GM18868 (cell line): Measurements from ENCODE around the gene HAPSTR1.

Source experiments
- ATAC-seq: cut with Tn5 transposase; IDR thresholded peaks from one replicate; pipeline ENCODE4 v1.9.1; 2021; ENCODE audit warnings: mild to moderate bottlenecking, moderate library complexity; ENCODE audit not compliant: unreplicated experiment

The HAPSTR1 gene

DNA sequence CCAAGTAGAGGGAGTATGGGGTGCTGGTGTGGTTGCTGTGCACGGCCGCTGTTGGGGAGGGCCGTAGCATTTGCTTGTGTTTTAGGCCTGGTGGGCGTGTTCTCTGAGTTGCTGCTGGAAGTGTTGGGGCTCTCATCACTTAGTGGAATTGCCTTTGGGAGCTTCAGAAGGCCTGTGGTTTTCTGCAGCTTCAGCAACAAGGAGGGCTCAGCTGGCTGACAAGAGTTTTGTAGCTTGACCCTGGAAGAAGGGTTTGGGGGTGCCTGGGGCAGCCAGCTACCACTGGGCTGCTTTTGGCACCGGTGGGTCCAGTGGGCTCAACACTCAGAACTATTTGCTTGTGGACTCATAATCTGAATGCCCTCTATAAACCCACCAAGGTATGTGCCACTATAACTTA is 30.9 kb downstream of the HAPSTR1 start:
- no peak for ATAC-seq

DNA sequence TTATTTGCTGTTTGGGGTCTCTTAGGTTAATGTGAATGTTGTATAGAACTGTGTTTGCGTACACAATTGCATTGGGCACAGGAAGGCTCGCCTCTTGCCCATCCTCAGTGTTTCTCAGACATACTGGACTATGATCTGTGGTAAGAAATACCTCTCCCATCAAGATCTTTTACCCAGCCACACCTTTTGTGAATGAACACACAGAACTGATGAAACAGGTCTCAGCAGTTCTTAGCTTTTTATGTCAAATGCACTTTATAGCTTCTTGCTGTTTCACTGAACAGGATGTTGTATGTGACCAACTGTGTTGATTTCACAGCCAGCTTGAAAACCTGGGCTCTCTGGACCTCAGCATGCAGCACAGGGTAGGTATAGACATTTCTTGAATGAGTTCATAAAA is 31.5 kb downstream of the HAPSTR1 start:
- ATAC-seq: no peak

DNA sequence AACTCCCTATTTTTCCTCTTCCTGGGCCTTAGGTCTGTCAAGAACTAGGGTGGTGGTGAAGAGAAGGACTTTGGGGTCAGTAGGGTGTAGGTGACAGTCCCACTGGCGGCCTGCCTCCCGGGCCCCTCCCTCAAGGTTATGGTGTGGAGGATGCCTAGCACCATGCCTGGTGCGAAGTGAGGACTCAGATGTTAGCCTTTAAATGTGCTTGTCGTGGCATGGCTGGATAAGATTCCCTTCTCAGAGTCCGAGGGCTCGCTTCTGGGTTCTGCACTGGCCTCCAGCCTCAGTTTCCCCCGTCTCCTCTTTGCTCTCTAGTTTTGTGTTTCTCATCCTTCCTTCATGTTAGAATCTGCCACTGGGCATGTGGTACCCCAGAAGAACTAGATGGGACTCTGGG is 32.0 kb downstream of the HAPSTR1 start:
- no peak for ATAC-seq

DNA sequence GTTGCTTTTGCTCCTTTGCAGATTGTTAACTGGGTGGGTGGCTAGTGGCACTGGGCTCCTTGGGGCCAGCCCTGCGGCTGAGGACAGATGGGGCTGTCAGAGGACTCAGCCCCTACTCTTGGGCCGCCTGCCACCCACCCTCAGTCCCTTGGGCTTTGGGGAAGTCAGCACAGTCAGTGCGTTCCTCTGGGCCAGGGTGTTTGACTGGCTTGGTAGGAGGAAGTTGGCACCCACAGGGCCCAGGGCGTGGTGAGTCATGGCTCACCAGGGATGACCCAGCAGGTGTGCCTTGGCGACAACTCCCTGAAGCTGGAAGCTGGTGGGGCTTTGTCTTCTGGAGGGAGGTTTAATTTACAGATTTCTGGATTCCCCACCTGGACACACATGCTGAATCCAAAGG is 32.4 kb downstream of the HAPSTR1 start:
- peak; percentile 58 for ATAC-seq

DNA sequence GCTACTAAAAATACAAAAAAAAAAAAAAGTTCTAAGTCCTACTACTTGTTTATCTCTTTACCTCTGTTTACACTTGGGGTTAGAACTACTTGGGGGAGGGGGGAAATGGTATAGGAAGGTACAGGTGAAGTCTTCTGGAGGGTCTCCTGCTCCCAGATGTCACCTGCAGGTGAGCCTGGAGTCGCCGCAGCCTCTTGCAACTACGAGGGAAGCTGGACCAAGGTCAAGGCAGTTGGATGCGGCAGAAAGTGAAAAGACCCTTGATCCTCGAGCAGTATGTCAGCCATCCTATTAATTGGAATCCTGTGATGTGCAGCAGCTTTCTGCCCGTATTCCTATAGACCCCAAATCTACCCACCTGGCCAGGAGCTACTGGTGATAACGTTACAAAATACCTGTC is 33.0 kb downstream of the HAPSTR1 start:
- no peak for ATAC-seq

DNA sequence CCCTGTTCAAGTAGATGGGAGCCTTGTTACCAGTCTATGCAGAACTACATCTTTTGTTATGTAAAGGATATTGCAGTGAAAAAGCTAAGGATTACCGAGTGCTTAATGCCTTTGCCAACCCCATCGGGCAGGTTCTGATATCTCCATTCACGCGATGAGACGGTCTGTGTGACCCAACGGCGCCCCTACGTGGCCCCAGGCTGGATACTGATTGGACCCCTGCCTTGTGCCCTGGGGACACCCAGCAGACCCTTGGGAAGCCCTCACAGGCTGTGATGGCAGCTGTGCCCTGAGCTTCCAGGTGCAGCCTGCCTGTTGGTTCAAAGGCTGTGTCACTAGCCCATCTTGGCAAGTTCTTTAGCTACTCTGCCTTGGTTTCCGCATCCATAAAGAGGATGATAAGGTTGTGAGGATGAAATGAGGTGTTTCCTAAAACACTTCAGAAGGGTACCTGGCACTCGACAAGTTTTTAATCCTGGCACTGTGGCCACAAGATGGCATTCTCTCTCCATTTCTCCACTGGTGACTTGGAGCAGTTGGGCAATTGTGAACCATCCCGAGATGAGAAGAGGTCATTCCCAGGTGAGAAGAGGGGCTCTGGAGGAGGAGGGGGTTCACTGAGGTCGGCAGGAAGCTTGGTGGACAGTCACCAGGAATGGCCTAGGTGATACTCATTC is 33.6 kb downstream of the HAPSTR1 start:
- no peak for ATAC-seq

DNA sequence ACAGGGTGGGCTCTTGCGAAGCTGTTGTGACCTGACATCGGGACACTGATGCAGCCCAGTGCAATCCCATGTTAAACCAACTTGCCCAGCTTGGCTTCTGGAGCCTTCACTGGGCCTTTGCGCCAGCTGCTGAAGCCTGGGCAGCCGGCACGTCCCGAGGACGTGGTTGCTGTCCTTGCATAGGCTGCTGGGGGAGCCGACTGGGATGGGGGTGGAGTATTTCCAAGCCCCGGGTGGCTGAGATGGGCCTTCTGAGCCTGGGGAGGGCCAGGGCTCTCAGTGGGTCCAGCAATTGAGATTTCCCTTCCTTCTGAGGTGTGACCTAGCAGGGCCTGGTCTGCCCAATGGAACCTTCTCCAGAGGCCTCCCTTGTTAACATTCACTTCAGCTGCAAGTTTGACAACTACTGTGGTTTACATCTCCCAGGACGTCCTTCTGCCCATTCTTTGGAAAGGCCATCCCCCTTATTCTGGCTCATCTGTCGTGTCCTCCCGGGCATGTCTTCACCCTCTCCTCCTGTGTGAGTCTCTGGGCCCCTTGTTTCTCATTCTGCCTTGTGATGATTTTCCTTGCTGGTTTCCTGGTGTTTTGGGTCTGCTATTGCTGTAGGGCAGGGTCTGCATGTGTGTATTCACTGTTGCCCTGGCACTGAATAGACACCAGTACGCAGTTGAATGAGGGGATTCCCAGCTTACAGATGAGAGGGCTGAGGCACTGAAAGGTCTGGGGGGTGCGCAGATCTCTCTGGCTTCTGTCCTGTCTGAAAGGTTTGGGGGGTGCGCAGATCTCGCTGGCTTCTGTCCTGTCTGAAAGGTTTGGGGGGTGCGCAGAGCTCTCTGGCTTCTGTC is 34.4 kb downstream of the HAPSTR1 start:
- ATAC-seq: no peak

DNA sequence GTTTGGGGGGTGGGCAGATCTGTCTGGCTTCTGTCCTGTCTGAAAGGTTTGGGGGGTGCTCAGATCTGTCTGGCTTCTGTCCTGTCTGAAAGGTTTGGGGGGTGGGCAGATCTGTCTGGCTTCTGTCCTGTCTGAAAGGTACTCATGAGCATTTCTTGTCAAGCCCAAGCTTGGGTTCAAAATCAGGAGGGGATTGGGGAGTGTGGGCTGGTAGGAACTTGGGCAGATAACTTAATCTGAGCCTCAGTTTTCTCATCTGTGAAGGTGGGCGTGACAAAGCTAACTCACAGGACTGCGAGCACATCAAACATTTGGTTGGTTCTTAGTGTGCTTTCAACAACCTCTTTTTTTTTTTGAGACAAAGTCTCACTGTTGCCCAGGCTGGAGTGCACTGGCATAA is 35.2 kb downstream of the HAPSTR1 start:
- no peak for ATAC-seq

DNA sequence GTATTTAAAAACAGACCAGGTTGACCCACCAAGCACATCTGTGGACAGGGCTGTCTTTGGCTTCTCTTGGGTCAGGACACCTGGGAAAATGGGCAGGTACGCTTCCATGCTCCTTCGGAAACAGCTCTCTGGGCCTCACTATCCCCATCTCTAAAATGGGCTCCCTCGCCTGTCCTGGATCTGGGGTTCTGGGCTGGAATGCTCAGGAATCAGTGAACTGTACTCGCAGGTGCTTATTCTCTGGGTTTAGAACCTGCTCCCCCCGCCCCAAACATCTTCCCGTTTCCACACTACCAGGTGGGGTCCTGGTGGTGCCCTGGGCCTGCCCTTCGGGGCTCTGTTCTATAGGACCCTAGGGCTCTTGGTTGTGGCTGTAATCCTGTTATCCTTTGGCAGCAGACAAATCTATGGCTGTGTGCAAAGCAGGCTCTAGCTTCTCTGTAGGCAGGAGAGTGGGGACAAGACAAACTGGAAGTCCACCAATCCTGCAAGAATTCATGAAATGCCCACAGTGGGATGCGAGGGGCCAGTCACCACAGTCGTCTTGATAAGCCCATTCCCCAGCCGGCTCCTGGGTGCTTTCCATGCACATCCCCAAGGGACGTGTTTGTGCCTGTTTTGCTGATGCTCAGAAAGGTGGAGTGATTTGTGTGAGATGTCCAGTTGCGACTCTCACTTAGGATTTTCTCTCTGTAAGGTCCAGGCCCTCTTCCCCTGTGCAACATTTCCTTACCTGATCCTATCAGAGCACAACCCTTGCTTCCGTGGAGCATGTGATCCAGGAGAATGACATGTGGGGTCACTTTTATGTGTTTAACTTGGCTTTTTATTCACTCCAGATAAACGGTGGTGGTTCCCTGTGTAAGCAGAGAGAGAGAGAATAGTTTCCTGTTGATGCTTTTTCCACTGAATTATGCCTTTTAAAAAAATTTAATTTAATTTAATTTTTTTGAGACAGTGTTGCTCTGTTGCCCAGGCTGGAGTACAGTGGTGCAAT is 37.2 kb downstream of the HAPSTR1 start:
- ATAC-seq: no peak

DNA sequence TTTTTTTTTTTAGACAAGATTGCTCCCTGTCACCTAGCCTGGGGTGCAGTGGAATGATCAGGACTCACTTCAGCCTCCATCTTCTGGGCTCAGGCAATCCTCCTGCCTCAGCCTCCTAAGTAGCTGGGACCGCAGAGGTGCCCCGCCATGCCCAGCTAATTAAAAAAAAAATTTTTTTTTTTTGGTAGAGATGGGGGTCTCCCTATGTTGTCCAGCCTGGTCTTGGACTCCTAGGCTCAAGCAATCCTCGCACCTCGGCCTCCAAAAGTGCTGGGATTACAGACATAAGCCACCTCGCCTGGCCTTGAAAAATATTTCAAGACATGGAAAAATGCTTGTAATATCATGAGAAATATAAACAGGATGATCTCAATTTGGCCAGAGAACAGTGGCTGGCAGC is 42.9 kb downstream of the HAPSTR1 start:
- no peak for ATAC-seq

DNA sequence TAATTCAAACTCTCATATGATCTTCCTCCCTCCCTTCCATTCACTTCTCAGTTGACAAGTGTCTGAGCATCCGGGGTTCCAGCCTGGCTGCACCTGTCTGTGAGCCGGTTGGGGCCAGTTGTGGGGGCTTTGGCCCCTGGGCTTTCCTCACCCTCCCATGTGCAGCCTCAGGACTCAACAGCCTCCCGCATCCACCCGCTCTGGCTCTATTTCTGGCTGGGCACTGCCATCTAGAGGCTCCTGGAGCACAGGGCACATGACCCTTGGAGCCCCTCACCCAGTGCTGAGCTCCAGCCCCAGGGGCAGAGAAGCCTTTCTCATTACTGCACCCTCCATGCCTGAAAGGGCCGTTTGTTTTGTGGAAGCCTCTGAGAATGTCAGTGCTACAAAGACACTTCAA is 43.3 kb downstream of the HAPSTR1 start:
- peak; percentile 71 for ATAC-seq

DNA sequence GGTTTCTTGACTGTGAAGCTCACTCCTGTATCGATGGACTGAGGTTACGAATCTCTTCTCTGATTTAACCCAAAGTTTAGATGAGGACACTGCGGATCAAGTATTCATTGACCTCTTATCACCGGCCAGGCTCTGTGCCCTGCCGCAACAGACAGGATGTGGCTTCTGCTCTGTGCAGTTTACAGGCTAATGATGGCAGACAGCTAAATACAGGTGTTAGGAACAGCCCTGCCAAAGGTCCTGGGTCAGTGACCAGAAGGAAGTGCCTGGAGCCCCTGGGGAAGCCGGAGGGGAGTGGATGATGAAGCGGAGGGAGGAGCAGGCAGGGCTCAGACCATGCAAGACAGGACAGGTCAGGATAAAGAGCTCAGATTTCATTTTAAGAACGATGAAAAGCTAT is 44.4 kb downstream of the HAPSTR1 start:
- peak; percentile 39 for ATAC-seq

DNA sequence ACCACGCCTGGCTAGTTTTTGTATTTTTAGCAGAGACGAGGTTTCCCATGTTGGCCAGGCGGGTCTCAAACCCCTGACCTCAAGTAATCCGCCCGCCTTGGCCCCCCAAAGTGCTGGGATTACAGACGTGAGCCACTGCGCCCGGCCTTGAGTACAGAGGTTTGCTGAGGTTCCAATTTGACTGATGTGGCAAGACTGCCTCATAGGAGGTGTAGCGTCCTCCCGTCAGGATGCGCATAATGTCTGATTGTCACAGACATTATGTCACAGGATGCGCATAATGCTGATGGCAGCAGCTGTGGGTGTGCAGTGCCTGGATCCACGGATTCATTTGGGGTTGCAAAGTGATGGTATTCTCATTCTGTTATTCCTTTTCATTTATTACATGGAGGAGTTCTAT is 45.2 kb downstream of the HAPSTR1 start:
- ATAC-seq: no peak

DNA sequence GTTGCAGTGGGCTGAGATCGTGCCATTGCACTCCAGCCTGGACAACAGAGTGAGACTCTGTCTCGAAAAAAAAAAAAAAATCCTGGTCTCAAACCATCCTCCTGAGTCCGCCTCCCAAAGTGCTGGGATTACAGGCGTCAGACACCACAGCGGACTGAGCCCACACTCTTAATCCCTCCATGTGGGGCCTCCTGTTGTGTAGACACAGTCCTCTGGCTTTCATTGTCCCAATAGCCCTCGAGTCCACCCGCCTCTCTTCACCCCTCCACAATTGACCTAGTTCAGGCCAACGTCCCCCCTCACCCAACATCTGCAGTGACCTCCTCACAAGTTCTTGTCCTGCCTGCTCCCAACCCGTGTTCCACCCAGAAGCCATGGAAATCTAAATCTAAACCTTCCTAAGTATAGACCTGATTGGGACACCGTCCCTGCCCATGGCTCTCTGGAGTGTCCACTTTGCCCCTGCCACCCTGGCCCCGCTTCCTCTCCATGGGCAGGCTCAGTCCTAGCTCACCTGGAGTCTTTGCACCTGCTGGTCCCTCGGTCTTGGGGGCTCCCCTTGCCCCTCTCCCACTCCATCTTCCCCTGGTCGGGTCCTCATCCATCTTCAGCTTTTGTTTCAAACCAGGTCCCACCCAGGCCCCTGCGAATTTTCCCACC is 46.7 kb downstream of the HAPSTR1 start:
- no peak for ATAC-seq

DNA sequence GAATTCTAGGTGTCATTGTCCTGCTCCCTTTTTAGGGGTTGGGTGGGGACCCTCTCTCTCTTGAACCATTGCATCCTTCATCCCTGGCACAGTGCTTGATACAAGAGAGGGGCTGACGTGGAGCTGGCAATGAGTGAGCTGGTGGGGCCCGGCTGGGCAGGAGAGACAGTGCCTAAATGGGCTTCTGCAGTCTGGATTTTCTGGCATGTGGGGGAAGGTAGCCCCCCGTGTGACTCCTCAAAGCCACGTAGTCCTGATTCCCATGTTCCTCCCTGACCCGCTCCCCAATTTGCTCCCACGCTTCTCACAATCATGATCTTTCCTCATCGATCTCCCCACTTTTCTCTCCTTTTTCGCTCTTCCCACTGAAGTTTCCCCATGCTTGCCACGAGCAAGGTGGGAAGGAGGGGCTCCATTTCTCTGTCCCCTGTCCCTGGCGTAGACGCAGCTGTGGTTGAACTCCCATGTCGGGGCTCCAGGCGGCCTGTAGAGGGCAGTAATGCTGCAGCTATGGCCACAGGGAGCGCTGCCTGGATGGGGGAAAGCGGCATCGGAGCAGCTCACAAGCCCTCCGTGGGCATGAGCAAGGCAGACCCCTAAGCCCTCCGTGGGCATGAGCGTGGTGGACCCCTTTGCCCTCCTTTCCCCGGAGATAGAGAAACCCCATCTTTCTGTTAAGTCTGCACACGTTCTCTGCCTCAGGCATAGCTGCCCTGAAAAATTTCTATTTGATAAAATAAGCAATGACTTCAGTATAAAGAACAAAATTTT is 47.5 kb downstream of the HAPSTR1 start:
- ATAC-seq: peak; percentile 60

DNA sequence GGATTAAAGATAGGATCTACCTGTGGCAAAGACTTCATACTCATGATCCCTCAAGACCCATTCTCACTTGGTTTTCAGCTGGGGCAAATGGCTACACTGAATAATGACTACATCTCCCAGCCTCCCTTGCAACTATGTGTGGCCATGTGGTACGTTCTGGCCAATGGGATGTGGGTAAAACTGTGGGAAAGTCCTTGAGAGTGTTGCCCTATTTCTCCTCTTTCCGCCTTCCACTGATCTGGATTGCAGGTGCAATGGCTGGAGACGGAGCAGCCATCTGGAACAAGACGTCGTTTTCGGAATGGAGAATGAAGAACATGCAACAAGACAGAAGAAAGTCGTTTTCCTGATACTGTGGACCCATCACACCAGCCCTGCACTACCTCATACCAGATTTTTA is 48.5 kb downstream of the HAPSTR1 start:
- peak; percentile 65 for ATAC-seq
